Retinal pigment epithelial cell (primary cell): ENCODE results near the gene CYS1.

Experiments
- DNase-seq: peaks from one replicate; pipeline ENCODE4 v3.0.0-alpha.2; 2010; ENCODE audit warnings: low read depth
- H3K4me3 ChIP-seq: 2 replicates; pipeline ENCODE4 v1.5.1; 2011; ENCODE audit warnings: mild to moderate bottlenecking, low read length, control low read depth, moderate library complexity
- TF ChIP-seq, protein P1 (sequence below): conservative IDR thresholded peaks from 2 replicates; pipeline ENCODE4 v1.5.1; 2011; ENCODE audit warnings: low read depth, low read length, control low read depth, inconsistent platforms

Gene CYS1

DNA sequence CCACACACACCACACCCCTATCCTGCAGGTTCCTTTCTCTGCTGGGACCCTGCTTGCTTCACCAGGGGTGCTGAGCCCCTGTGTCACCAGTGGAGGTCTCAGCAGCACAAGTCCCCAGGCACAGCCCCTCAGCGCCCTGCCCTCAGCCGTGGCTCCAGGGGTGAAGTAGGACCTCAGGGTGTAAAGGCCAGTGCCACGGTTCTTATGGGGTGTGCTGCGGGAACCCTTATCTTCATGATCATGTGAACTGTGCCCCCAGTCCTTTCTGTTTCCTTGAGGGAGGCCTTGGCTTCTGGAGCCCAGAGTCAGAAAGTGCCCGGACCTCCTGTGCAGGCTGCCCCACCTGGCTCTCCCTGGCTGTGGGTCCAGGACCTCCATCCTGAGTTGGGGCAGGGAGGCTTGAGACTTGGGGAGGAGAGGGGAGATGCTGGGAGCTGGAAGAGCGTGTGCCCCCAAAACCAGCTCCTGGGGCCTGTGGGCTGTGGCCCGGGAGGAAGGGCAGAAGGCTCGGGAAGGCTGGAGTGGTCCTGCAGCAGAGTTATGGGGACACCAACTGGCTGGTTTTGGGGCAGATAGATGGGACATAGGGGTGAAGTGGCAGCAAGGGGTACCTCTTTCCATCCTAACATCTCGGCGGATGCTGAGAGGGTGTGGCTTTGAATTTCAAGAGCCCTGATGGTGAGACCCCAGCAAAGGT, 57.1 kb downstream of the CYS1 start:
- TF ChIP-seq, protein P1, sequence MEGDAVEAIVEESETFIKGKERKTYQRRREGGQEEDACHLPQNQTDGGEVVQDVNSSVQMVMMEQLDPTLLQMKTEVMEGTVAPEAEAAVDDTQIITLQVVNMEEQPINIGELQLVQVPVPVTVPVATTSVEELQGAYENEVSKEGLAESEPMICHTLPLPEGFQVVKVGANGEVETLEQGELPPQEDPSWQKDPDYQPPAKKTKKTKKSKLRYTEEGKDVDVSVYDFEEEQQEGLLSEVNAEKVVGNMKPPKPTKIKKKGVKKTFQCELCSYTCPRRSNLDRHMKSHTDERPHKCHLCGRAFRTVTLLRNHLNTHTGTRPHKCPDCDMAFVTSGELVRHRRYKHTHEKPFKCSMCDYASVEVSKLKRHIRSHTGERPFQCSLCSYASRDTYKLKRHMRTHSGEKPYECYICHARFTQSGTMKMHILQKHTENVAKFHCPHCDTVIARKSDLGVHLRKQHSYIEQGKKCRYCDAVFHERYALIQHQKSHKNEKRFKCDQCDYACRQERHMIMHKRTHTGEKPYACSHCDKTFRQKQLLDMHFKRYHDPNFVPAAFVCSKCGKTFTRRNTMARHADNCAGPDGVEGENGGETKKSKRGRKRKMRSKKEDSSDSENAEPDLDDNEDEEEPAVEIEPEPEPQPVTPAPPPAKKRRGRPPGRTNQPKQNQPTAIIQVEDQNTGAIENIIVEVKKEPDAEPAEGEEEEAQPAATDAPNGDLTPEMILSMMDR, result no peak
- DNase-seq, result no peak
- H3K4me3 ChIP-seq, result no peak overlapping the region

DNA sequence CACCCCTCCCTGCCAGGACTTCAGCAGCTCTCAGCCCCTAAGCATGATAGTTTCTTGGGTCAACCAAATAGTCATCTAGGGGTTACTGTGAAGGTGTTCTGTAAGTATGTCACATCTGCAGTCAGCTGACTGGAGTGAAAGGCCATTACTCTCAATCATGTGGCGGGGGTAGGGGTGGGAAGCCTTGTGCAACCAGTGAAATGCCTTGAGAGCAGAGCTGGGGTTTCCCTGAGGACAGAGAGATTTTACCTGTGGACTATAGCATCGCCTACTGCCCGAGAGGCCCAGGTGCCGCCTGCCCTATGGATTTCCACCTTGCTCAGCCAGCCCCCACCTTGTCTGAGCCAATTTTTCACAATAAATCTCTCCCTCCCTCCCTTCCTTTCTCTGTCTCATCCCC, 57.8 kb downstream of the CYS1 start:
- no peak for DNase-seq
- TF ChIP-seq, protein P1, result no peak
- H3K4me3 ChIP-seq, result no peak overlapping the region

DNA sequence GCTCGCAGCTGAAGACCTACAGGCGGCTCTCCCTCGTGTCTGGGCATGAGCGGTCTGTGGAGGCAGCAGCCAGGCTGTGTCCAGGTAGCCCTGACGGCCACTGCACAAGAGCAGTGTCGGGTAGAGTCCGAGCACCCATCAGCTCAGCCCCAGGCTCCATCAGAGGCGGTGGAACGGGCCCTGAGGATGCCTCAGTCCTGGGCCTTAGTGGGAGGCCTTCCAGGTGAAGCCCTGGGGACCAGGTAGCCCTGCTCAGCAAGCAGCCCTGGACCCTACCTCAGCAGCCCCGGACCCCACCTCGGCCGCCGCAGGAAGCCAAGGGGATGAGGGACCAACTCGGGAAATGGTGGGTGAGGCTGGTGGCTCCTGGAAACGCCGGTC, 58.2 kb downstream of the CYS1 start:
- DNase-seq, result no peak
- TF ChIP-seq, protein P1, result no peak
- H3K4me3 ChIP-seq, result no peak overlapping the region

DNA sequence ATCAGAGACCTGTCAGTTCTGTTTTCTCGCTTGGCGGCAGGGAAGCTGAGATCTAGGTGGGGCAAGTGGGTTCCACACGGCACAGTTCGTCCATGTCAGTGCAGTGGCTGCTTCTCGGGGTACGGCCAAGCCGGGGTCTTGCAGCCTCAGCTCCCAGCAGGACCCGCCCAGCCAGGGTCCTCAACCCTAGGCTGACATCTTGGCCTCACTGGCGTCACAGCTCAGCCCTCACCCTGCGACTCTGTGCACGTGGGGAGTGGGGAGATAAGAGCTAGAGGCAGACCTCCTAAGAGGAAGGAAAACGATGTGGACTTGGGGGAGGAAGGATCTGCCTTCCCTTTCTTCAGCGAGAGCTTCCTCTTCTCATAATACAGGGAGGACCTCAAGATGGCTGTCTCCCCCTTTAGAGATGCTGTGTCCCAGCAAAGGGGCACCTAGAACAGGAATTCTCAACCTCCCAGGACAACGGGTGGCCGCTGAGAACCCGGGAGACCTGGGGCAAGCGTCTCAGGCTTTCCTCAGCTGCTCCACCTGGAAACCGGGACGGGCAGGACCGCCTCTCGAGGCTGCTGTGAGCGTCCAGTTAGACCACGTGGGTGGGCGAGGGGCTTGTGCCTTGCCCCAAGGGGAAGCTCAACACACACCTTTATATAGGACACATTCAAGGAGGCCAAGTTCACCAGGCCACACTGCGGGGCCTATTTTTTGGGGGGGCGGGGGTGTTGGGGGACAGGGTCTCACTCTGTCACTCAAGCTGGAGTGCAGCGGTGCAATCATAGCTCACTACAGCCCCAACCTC, 60.4 kb downstream of the CYS1 start:
- no peak for DNase-seq
- TF ChIP-seq, protein P1, result no peak
- H3K4me3 ChIP-seq, result no peak overlapping the region

DNA sequence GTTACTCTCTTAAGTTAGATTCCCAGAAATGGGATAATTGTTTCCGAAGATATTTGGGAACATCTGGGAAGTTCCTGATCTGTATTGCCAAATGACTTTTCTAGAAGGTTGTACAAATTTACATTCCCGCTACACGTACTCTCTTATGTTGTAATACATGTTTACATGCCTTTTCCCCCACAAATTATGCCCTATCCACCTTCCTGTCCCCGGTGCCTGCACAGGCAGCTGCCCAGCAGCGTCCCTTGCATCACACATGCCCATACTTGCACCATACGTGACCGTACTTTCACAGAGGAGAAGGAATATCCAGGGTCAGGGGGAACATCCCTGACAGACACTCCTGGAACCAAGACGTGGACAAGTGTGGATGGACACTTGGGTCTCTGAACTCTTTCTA, 61.0 kb downstream of the CYS1 start:
- TF ChIP-seq, protein P1, result no peak
- H3K4me3 ChIP-seq, result no peak overlapping the region
- no peak for DNase-seq

DNA sequence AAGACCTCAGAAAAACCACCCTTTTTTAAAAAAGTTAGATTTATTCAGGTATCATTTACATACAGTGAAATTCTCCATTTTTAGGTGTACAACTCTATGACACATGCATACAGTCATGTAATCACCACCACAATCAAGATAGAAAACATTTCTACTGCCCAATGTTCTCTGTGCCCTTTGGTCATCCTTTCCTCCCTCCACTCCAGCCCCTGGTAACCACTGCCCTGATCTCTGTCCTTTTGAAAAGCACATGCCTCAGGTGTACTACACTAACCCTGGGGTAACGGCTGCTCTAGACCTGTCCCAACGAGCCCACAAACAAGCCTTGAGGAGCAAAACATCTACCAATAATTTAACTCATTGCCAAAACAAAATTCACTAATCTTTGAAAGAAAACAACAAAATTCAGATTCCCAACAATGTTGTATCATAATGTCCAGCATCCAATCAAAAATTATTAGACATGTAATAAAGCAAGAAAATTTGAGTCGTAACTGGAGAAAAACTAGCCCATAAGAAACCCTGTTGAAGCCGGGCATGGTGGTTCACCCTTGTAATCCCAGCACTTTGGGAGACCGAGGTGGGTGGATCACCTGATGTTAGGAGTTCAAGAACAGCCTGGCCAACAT, 62.8 kb downstream of the CYS1 start:
- DNase-seq, result no peak
- TF ChIP-seq, protein P1, result no peak
- no peak overlapping the region for H3K4me3 ChIP-seq

DNA sequence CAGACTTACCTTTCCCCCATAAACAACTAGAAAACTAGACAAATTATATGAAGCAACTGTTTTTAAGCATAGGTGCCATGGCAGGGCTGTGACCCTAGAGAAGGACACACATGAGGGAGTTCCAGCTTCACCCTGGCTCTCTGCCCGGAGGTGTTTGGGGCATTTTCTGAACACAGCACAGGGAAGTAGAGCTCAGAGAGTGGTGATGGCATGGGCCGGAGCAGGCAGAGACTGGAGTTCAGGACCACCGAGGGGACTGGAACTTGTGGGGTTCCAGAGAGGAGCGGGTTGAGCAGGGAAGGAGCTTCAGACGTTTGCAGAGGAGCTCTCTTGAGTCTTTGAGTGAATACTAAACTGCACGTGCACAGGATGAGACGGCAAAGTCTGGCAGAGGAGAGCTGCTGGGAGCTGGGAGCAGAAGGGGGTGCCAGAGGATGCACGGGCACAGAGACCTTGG, 63.4 kb downstream of the CYS1 start:
- DNase-seq, result no peak
- TF ChIP-seq, protein P1, result no peak
- H3K4me3 ChIP-seq, result no peak overlapping the region
